Colonic mucosa (tissue), 4 donors: ENCODE data around the gene TET3. TPM values are rescaled to one million over a fixed set of nuclear protein-coding genes. Genes with fewer than 3 reads are reported as not detected.

ENCODE experiments used
- DNase-seq: peaks from one replicate; pipeline ENCODE4 v3.0.0-alpha.2; 2020
- H3K27ac ChIP-seq: fragments of 200-600 bp; one replicate; pipeline ENCODE4 v1.8.0; 2021
- H3K27me3 ChIP-seq: fragments of 200-600 bp; one replicate; pipeline ENCODE4 v1.8.0; 2021
- H3K36me3 ChIP-seq: fragments of 200-600 bp; one replicate; pipeline ENCODE4 v1.8.0; 2021
- H3K4me1 ChIP-seq: fragments of 200-600 bp; one replicate; pipeline ENCODE4 v1.8.0; 2021; ENCODE audit warnings: mild to moderate bottlenecking
- H3K4me3 ChIP-seq: fragments of 200-600 bp; one replicate; pipeline ENCODE4 v1.8.0; 2021
- H3K9ac ChIP-seq, 2 donors: one replicate each; pipeline ENCODE4 v1.7.0; 2013; ENCODE audit warnings: control low read depth in 2 of 2, low read depth in 2 of 2, low read length in 2 of 2
- H3K9me3 ChIP-seq: fragments of 200-600 bp; one replicate; pipeline ENCODE4 v1.8.0; 2021
- intact Hi-C: fragments of 100-400 bp; cut with DNase I; formaldehyde crosslinking; loops from one replicate; pipeline ENCODE4 v1.14.1; 2022
- total RNA-seq, 2 donors: library from RNA; stranded (reverse); fragmentation: NEBNext Ultra II Directional in 1 of 2; extraction: Animal tissue kit (Norgen Biotek cat#: 25700) in 1 of 2; gene quantifications; one replicate each; pipeline ENCODE4 v1.2.1, GENCODE V29; 2021
- TF ChIP-seq, protein P1 (sequence below): fragments of 200-600 bp; IDR thresholded peaks from one replicate; pipeline ENCODE4 v1.8.0; 2022; ENCODE audit warnings: antibody characterized with exemption, mild to moderate bottlenecking
- donor health status: healthy.
- donor health status: DM: no; HTN: no; CAD: no.
- donor health status: DM: no; HTN: no; CAD: no.

The TET3 gene
- total RNA-seq, 2 donors from 2014 or later = 17.8 to 22.9 TPM

- Histone ChIP-seq H3K4me1 (peaks cover 35% of the 10 kb centered on the region), H3K9me3 (no peaks in the 10 kb centered on the region), H3K4me3 (peak overlapping the region; percentile 47), H3K9ac (peak overlapping the region in 1 of 2 donors; percentile 90), H3K27me3 (no peaks in the 10 kb centered on the region), H3K27ac (no peak overlapping the region), H3K36me3 (no peaks in the 10 kb centered on the region)
- intact Hi-C loops = loop anchor here (5.0 to 10.0 kb wide), 2 partner anchors 58 to 160 kb away; partner anchors contain the start of genes DGUOK and STAMBP
- DNase-seq = peak; percentile 81
- TF ChIP-seq, protein P1, sequence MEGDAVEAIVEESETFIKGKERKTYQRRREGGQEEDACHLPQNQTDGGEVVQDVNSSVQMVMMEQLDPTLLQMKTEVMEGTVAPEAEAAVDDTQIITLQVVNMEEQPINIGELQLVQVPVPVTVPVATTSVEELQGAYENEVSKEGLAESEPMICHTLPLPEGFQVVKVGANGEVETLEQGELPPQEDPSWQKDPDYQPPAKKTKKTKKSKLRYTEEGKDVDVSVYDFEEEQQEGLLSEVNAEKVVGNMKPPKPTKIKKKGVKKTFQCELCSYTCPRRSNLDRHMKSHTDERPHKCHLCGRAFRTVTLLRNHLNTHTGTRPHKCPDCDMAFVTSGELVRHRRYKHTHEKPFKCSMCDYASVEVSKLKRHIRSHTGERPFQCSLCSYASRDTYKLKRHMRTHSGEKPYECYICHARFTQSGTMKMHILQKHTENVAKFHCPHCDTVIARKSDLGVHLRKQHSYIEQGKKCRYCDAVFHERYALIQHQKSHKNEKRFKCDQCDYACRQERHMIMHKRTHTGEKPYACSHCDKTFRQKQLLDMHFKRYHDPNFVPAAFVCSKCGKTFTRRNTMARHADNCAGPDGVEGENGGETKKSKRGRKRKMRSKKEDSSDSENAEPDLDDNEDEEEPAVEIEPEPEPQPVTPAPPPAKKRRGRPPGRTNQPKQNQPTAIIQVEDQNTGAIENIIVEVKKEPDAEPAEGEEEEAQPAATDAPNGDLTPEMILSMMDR = no peak
Measured at GRCh38 chr2:73984922-73985307, 205 bp downstream of the TET3 start.

- Histone ChIP-seq H3K36me3 (no peaks in the 10 kb centered on the region), H3K4me3 (peak overlapping the region; percentile 52), H3K9me3 (no peaks in the 10 kb centered on the region), H3K27me3 (no peaks in the 10 kb centered on the region), H3K9ac (peak overlapping the region; percentile 74 to 80), H3K4me1 (peaks cover 35% of the 10 kb centered on the region), H3K27ac (peak overlapping the region; percentile 76)
- TF ChIP-seq, protein P1 = no peak
- peak; percentile 59 for DNase-seq
- intact Hi-C loops = loop anchor here (10.0 kb wide), 1 partner anchor 161 kb away; the partner anchor contains the start of gene STAMBP
Measured at GRCh38 chr2:73985308-73986084, 786 bp downstream of the TET3 start.

DNA sequence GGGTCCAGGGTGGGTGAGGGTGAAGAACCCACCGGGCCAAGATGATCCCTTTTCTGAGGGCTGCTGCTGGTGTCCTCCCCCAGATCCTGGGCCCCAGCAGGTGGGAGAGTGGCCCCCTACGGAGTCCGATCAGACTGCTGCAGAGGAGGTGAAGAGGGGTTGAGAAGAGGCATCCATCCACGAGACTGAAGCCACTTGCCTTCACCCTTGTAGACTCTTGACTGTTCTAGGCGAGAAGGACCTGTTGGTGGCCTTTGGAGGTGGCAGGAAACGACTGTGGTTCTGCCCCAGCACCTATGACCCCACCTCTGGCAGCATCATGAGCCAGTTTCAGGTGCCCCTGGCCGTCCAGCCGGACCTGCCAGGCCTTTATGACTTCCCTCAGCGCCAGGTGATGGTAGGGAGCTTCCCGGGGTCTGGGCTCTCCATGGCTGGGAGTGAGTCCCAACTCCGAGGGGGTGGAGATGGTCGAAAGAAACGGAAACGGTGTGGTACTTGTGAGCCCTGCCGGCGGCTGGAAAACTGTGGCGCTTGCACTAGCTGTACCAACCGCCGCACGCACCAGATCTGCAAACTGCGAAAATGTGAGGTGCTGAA, 1.5 kb downstream of the TET3 start:
- Histone ChIP-seq H3K27me3 (no peaks in the 10 kb centered on the region), H3K27ac (peak overlapping the region; percentile 76), H3K9ac (peak overlapping the region; percentile 74 to 80), H3K4me3 (peak overlapping the region; percentile 52), H3K36me3 (no peaks in the 10 kb centered on the region), H3K4me1 (peaks cover 35% of the 10 kb centered on the region), H3K9me3 (no peaks in the 10 kb centered on the region)
- intact Hi-C loops = loop anchor here (10.0 kb wide), 1 partner anchor 161 kb away; the partner anchor contains the start of gene STAMBP
- TF ChIP-seq, protein P1 = no peak
- DNase-seq = no peak

DNA sequence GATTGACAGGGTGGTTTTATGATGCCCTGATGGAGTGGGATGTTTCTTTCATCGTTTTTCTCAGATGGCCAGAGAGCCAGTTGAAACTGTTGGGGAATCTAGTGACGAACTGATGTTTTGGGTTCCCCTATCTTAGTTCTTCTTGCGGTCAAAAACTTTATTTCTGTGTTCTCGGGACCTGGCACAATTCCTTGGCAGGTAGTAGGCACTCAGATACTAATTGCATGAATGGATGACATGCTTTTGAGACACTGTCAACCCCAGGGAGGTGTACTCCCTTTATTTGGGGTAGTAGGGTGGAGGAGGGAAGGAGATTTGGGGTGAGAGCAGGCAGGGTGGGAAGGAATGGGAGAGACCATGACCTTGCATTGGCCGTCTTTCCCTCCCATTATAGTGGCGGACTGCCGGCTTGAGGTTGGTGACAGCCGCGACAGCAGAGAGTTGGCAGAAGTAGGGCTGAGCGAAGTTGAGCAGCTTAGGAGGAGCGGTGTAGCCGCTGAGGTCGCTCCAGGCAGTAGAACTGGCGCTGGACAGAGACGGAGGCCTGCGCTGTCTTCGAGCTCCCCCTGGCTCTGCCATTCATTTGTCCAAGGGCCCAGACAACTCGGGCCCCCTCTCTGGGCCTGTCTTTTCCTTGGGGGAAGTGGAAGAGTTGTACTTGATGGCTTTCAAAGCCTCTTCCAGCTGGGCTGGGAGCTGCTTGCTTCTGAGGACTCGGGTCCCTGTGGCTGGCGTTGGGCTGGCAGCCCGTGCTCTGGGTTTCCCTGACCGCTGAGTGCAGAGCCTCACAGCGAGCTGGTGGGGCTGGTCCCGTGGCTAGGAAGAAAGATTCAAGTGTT, 2.6 kb downstream of the TET3 start:
- peak; percentile 67 for DNase-seq
- intact Hi-C loops = loop anchor here (10.0 kb wide), 1 partner anchor 163 kb away; the partner anchor contains the start of gene STAMBP
- H3K9ac ChIP-seq = peak overlapping the region in 1 of 2 donors; percentile 80

More for the DNA sequence above, 2.6 kb downstream of the TET3 start:
- Histone ChIP-seq H3K4me3 (peak overlapping the region; percentile 7), H3K4me1 (peaks cover 28% of the 10 kb centered on the region), H3K9me3 (no peaks in the 10 kb centered on the region), H3K36me3 (no peaks in the 10 kb centered on the region), H3K27me3 (no peaks in the 10 kb centered on the region), H3K27ac (no peak overlapping the region)
- TF ChIP-seq, protein P1 = peak; percentile 24
